Gastrocnemius medialis (tissue), 4 donors: Measurements from ENCODE around the gene CAND1.

ENCODE experiments used
- POLR2A ChIP-seq, 2 donors: fragments of 450-650 bp; IDR thresholded peaks; one replicate each; pipeline ENCODE4 v1.6.1; 2017; ENCODE audit warnings: antibody characterized with exemption in 2 of 2, mild to moderate bottlenecking in 2 of 2, moderate library complexity in 2 of 2
- TF ChIP-seq, protein P1 (sequence below), 5 experiments: fragments of 450-650 bp in 3 of 5; fragments of 200-600 bp in 2 of 5; sonication (generic) in 2 of 5; IDR thresholded peaks in 4 of 5; conservative IDR thresholded peaks in 1 of 5; 1 replicate in 4 of 5; 2 replicates in 1 of 5; pipeline ENCODE4 v1.5.1; 2016 to 2019; ENCODE audit warnings: antibody characterized with exemption in 5 of 5, mild to moderate bottlenecking in 3 of 5, moderate library complexity in 3 of 5

DNA sequence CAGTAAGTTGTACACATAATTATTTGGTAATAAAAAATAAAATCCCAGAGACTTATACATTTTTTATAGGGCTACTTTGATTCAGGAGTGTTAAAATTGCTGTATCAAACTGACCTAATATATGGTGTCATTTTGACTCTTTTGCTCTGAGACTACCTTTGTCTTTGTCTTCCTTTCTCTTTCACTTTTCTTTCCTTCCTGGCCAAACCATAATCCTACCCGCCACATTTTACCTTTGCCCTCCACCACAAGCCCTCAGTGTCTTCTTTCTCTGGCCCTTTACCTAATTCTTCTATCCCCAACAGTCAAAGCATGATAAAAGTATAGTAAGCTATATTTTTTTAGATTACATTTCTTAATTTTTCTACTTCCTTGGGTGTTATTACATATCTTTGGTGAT, 62.0 kb downstream of the CAND1 start:
- TF ChIP-seq, protein P1, sequence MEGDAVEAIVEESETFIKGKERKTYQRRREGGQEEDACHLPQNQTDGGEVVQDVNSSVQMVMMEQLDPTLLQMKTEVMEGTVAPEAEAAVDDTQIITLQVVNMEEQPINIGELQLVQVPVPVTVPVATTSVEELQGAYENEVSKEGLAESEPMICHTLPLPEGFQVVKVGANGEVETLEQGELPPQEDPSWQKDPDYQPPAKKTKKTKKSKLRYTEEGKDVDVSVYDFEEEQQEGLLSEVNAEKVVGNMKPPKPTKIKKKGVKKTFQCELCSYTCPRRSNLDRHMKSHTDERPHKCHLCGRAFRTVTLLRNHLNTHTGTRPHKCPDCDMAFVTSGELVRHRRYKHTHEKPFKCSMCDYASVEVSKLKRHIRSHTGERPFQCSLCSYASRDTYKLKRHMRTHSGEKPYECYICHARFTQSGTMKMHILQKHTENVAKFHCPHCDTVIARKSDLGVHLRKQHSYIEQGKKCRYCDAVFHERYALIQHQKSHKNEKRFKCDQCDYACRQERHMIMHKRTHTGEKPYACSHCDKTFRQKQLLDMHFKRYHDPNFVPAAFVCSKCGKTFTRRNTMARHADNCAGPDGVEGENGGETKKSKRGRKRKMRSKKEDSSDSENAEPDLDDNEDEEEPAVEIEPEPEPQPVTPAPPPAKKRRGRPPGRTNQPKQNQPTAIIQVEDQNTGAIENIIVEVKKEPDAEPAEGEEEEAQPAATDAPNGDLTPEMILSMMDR (IDR thresholded peaks at IDR 0.05 in 4 of 5, conservative IDR thresholded peaks at IDR 0.05 in 1 of 5) = no peak
- no peak for TF ChIP-seq POLR2A (IDR thresholded peaks at IDR 0.05)
